ENCODE measurements around the gene KRTAP10-10.
A peak's percentile ranks its signal among the peaks of the same experiment; 100 is the strongest.

Gene KRTAP10-10

DNA sequence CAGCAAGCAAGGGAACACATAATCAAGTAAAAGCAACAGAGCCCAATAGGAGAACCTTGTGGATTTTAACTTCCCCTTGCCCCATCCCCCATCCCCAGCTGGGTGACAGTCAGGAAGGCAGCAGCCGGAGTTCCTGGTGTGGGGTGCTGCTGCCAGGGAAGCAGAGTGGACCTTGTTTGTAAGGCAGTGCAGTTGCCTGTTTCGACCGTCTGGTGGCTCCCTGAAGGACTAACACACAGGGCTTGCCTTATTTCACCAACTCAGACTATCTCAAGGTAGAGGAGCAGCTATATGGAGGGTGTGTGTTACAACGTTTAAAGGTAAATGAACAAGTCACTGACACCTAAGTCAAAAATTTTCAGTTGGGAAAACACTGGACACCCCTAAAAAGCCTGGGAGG lies 18.7 kb upstream of the KRTAP10-10 start:
- no peak for DNase-seq
- Histone ChIP-seq H3K27me3 (ENCODE audit: insufficient read depth, low read length, poor library complexity) (no peaks in the 10 kb centered on the region), H4K20me1 (ENCODE audit: insufficient read depth, low read length) (no peaks in the 10 kb centered on the region), H3K27ac (ENCODE audit: low read length) (no peak overlapping the region), H3K9me3 (ENCODE audit: insufficient read depth, low read length, severe bottlenecking) (peaks cover 17% of the 10 kb centered on the region), H3K4me2 (ENCODE audit: insufficient read depth, low read length) (no peak overlapping the region), H3K9ac (ENCODE audit: low read depth, low read length) (no peak overlapping the region), H2AFZ (ENCODE audit: low read depth, low read length) (no peak overlapping the region), H3K4me1 (ENCODE audit: insufficient read depth, low read length) (no peaks in the 10 kb centered on the region), H3K79me2 (ENCODE audit: insufficient read depth, low read length) (no peaks in the 10 kb centered on the region), H3K4me3 (ENCODE audit: low read depth in 1 of 2, low read length in 2 of 2) (no peak overlapping the region), H3K36me3 (ENCODE audit: insufficient read depth, low read length) (no peaks in the 10 kb centered on the region)
- ATAC-seq (ENCODE audit: insufficient read depth, low read depth), result no peak
- no peak for TF ChIP-seq EZH2 (IDR thresholded peaks at IDR 0.05; ENCODE audit: borderline replicate concordance, low read depth, low read length, severe bottlenecking)
- TF ChIP-seq, protein P1, sequence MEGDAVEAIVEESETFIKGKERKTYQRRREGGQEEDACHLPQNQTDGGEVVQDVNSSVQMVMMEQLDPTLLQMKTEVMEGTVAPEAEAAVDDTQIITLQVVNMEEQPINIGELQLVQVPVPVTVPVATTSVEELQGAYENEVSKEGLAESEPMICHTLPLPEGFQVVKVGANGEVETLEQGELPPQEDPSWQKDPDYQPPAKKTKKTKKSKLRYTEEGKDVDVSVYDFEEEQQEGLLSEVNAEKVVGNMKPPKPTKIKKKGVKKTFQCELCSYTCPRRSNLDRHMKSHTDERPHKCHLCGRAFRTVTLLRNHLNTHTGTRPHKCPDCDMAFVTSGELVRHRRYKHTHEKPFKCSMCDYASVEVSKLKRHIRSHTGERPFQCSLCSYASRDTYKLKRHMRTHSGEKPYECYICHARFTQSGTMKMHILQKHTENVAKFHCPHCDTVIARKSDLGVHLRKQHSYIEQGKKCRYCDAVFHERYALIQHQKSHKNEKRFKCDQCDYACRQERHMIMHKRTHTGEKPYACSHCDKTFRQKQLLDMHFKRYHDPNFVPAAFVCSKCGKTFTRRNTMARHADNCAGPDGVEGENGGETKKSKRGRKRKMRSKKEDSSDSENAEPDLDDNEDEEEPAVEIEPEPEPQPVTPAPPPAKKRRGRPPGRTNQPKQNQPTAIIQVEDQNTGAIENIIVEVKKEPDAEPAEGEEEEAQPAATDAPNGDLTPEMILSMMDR (IDR thresholded peaks at IDR 0.05; ENCODE audit: borderline replicate concordance, extremely low read depth, low read length, poor library complexity, severe bottlenecking), result no peak

DNA sequence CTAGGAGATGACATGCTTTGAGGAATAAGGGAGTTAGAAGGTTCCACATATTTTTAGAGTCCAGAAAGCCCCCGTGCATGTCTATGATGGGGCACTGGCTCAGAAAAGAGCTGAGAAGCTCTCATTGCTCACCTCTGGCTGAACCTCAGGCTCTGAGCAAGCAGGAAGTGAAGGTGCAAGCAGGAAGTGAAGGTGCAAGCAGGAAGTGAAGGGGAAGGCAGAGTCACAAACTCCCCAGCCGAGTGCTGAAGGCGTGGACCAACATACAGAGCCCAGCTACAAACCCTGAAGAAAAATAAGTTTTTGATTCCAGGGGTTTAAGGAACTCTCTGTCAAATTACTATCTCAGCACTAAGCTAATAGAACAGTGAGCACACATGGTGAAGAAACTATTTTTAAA lies 18.2 kb upstream of the KRTAP10-10 start:
- Histone ChIP-seq H3K36me3 (ENCODE audit: insufficient read depth, low read length) (no peaks in the 10 kb centered on the region), H3K27ac (ENCODE audit: low read length) (no peak overlapping the region), H3K27me3 (ENCODE audit: insufficient read depth, low read length, poor library complexity) (no peaks in the 10 kb centered on the region), H3K4me1 (ENCODE audit: insufficient read depth, low read length) (no peaks in the 10 kb centered on the region), H3K4me2 (ENCODE audit: insufficient read depth, low read length) (no peak overlapping the region), H4K20me1 (ENCODE audit: insufficient read depth, low read length) (no peaks in the 10 kb centered on the region), H2AFZ (ENCODE audit: low read depth, low read length) (no peak overlapping the region), H3K4me3 (ENCODE audit: low read depth in 1 of 2, low read length in 2 of 2) (no peak overlapping the region), H3K9me3 (ENCODE audit: insufficient read depth, low read length, severe bottlenecking) (peaks cover 17% of the 10 kb centered on the region), H3K9ac (ENCODE audit: low read depth, low read length) (no peak overlapping the region), H3K79me2 (ENCODE audit: insufficient read depth, low read length) (no peaks in the 10 kb centered on the region)
- TF ChIP-seq, protein P1 (IDR thresholded peaks at IDR 0.05; ENCODE audit: borderline replicate concordance, extremely low read depth, low read length, poor library complexity, severe bottlenecking), result no peak
- TF ChIP-seq EZH2 (IDR thresholded peaks at IDR 0.05; ENCODE audit: borderline replicate concordance, low read depth, low read length, severe bottlenecking), result no peak
- ATAC-seq (ENCODE audit: insufficient read depth, low read depth) (0 out of 3 replicates have a peak, but pooled peaks have one; percentile 39), DNase-seq (no peak)

DNA sequence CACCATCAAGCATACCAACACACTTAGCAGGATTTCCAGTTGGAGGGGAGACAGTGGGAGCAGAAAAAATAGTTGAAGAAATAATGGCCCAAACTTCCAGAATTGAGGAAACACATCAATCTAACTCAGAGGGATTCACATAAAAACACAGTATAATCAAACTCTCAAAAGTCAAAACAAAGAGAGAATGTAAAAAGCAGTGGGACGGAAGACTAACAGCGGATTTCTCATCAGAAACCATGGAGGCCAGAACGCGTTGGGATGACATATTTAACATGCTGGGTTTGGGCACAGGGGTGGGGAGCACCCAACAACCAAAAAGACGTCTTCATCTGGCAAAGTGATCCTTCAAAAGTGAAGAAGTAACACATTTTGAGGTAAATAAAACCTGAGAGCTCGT lies 17.3 kb upstream of the KRTAP10-10 start:
- TF ChIP-seq EZH2 (IDR thresholded peaks at IDR 0.05; ENCODE audit: borderline replicate concordance, low read depth, low read length, severe bottlenecking), result no peak
- TF ChIP-seq, protein P1 (IDR thresholded peaks at IDR 0.05; ENCODE audit: borderline replicate concordance, extremely low read depth, low read length, poor library complexity, severe bottlenecking), result no peak
- H3K79me2 ChIP-seq (ENCODE audit: insufficient read depth, low read length), result no peaks in the 10 kb centered on the region

DNA sequence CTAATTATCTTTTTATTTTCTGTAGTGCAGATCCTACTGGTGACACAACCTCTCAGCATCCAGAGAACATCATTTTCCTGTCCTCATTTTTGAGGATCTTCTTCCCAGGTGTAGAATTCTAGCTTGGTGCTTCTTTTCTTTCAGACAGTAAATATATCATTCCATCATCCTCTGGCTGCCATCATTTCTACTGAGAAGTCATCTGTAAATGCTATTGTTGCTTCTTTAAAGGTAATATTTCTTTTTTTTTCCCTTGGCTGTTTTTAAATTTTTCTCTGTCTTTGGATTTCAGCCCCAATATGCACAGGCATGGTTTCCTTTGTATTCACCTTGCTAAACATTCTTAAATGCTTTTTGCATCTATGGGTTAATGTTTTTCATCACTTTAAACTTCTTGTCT lies 13.6 kb upstream of the KRTAP10-10 start:
- no peak for ATAC-seq (ENCODE audit: insufficient read depth, low read depth)
- no peak overlapping the region for H3K4me2 ChIP-seq (ENCODE audit: insufficient read depth, low read length)
- H3K36me3 ChIP-seq (ENCODE audit: insufficient read depth, low read length), result no peaks in the 10 kb centered on the region
- no peak overlapping the region for H2AFZ ChIP-seq (ENCODE audit: low read depth, low read length)
- no peak for DNase-seq
- H3K9me3 ChIP-seq (ENCODE audit: insufficient read depth, low read length, severe bottlenecking), result peaks cover 14% of the 10 kb centered on the region
- no peaks in the 10 kb centered on the region for H4K20me1 ChIP-seq (ENCODE audit: insufficient read depth, low read length)
- H3K27ac ChIP-seq (ENCODE audit: low read length), result no peak overlapping the region
- TF ChIP-seq EZH2 (IDR thresholded peaks at IDR 0.05; ENCODE audit: borderline replicate concordance, low read depth, low read length, severe bottlenecking), result no peak
- TF ChIP-seq, protein P1 (IDR thresholded peaks at IDR 0.05; ENCODE audit: borderline replicate concordance, extremely low read depth, low read length, poor library complexity, severe bottlenecking), result no peak
- no peaks in the 10 kb centered on the region for H3K79me2 ChIP-seq (ENCODE audit: insufficient read depth, low read length)
- no peaks in the 10 kb centered on the region for H3K4me1 ChIP-seq (ENCODE audit: insufficient read depth, low read length)
- no peaks in the 10 kb centered on the region for H3K27me3 ChIP-seq (ENCODE audit: insufficient read depth, low read length, poor library complexity)
- H3K4me3 ChIP-seq (ENCODE audit: low read depth in 1 of 2, low read length in 2 of 2), result no peak overlapping the region
- no peak overlapping the region for H3K9ac ChIP-seq (ENCODE audit: low read depth, low read length)

More for the DNA sequence above, 17.3 kb upstream of the KRTAP10-10 start:
- Histone ChIP-seq H3K27me3 (ENCODE audit: insufficient read depth, low read length, poor library complexity) (no peaks in the 10 kb centered on the region), H2AFZ (ENCODE audit: low read depth, low read length) (no peak overlapping the region), H3K9ac (ENCODE audit: low read depth, low read length) (no peak overlapping the region), H3K4me2 (ENCODE audit: insufficient read depth, low read length) (no peak overlapping the region), H3K36me3 (ENCODE audit: insufficient read depth, low read length) (no peaks in the 10 kb centered on the region), H3K4me1 (ENCODE audit: insufficient read depth, low read length) (no peaks in the 10 kb centered on the region), H3K4me3 (ENCODE audit: low read depth in 1 of 2, low read length in 2 of 2) (no peak overlapping the region), H4K20me1 (ENCODE audit: insufficient read depth, low read length) (no peaks in the 10 kb centered on the region), H3K9me3 (ENCODE audit: insufficient read depth, low read length, severe bottlenecking) (peaks cover 16% of the 10 kb centered on the region), H3K27ac (ENCODE audit: low read length) (no peak overlapping the region)
- DNase-seq (no peak), ATAC-seq (ENCODE audit: insufficient read depth, low read depth) (no peak)

All from DND-41 (cell line).